Endothelial cell of umbilical vein (primary cell): ENCODE data around the gene SLC22A6.

Experiments used
- EZH2 ChIP-seq: IDR thresholded peaks from 2 replicates; pipeline ENCODE4 v1.6.1; 2012; ENCODE audit warnings: borderline replicate concordance, low read depth, mild to moderate bottlenecking, moderate library complexity, low read length, inconsistent platforms; ENCODE audit not compliant: severe bottlenecking
- GATA2 ChIP-seq: IDR thresholded peaks from 2 replicates; pipeline ENCODE4 v1.7.0; 2011; ENCODE audit warnings: low read depth, mild to moderate bottlenecking, moderate library complexity, mixed read lengths, low read length; ENCODE audit not compliant: insufficient read length, insufficient read depth
- JUN ChIP-seq: IDR thresholded peaks from 2 replicates; pipeline ENCODE4 v1.6.1; 2011; ENCODE audit warnings: borderline replicate concordance, low read depth; ENCODE audit not compliant: insufficient read length, insufficient read depth
- MAX ChIP-seq: IDR thresholded peaks from 2 replicates; pipeline ENCODE4 v1.6.1; 2011; ENCODE audit not compliant: insufficient read depth, insufficient read length
- MYC ChIP-seq: IDR thresholded peaks from one replicate; pipeline ENCODE4 v1.6.1; 2011; ENCODE audit warnings: mild to moderate bottlenecking, low read depth, low read length
- POLR2A ChIP-seq: IDR thresholded peaks from 2 replicates; pipeline ENCODE4 v1.6.1; 2012; ENCODE audit warnings: low read depth, mild to moderate bottlenecking, control low read depth, low read length
- POLR2AphosphoS5 ChIP-seq: IDR thresholded peaks from 2 replicates; pipeline ENCODE4 v1.6.1; 2012; ENCODE audit warnings: low read depth, mild to moderate bottlenecking, control low read depth, low read length, moderate library complexity; ENCODE audit not compliant: insufficient read depth
- TF ChIP-seq, protein P1 (sequence below), 2 donors: IDR thresholded peaks; 1 replicate in 1 of 2; 2 replicates in 1 of 2; pipeline ENCODE4 v1.5.1; 2011; ENCODE audit warnings: low read length in 2 of 2, mild to moderate bottlenecking in 2 of 2, moderate library complexity in 2 of 2, control low read depth in 1 of 2, inconsistent platforms in 1 of 2, low read depth in 1 of 2; ENCODE audit not compliant: insufficient read depth in 1 of 2; ENCODE audit errors: extremely low read depth in 1 of 2

GRCh38 chr11:63012839-63013238 lies 28.1 kb upstream of the SLC22A6 start:
- TF ChIP-seq MAX (no peak), POLR2AphosphoS5 (no peak), POLR2A (no peak), GATA2 (no peak), JUN (no peak), EZH2 (no peak), MYC (no peak)
- TF ChIP-seq, protein P1, sequence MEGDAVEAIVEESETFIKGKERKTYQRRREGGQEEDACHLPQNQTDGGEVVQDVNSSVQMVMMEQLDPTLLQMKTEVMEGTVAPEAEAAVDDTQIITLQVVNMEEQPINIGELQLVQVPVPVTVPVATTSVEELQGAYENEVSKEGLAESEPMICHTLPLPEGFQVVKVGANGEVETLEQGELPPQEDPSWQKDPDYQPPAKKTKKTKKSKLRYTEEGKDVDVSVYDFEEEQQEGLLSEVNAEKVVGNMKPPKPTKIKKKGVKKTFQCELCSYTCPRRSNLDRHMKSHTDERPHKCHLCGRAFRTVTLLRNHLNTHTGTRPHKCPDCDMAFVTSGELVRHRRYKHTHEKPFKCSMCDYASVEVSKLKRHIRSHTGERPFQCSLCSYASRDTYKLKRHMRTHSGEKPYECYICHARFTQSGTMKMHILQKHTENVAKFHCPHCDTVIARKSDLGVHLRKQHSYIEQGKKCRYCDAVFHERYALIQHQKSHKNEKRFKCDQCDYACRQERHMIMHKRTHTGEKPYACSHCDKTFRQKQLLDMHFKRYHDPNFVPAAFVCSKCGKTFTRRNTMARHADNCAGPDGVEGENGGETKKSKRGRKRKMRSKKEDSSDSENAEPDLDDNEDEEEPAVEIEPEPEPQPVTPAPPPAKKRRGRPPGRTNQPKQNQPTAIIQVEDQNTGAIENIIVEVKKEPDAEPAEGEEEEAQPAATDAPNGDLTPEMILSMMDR (IDR thresholded peaks at IDR 0.05; ENCODE audit: extremely low read depth in 1 of 2, insufficient read depth in 1 of 2, low read depth in 1 of 2, low read length in 2 of 2), result no peak
